SHP77 treated with DMSO at 0.1 percent for 48 hours (cell line): ENCODE data around the gene CEP120.
"Not testable (repeated sequence)": the region's sequence is repeated elsewhere in the genome, so short reads cannot be mapped to it uniquely, and the experiment has no call there.

Experiments used
- DNase-seq: peaks from one replicate; lab custom pipeline; 2025; lab: John Stamatoyannopoulos, UW

The CEP120 gene

GRCh38 chr5:123387313-123387712 is 35.9 kb downstream of the CEP120 start:
- DNase-seq: no peak

- no peak for DNase-seq
These were observed 41.0 kb downstream of the CEP120 start for GRCh38 chr5:123382252-123382651.

- DNase-seq: no peak
These were observed 51.5 kb downstream of the CEP120 start for GRCh38 chr5:123371575-123372179.

GRCh38 chr5:123369371-123369968 is 53.7 kb downstream of the CEP120 start:
- no peak for DNase-seq

GRCh38 chr5:123367739-123368138 is 55.5 kb downstream of the CEP120 start:
- no peak for DNase-seq

GRCh38 chr5:123365156-123365555 is 58.0 kb downstream of the CEP120 start:
- no peak for DNase-seq

GRCh38 chr5:123364441-123365155 is 58.6 kb downstream of the CEP120 start:
- no peak for DNase-seq

- DNase-seq: no peak
These were observed 62.3 kb downstream of the CEP120 start for GRCh38 chr5:123360910-123361309.

- DNase-seq: no peak
These were observed 63.0 kb downstream of the CEP120 start for GRCh38 chr5:123360201-123360571.

- DNase-seq: no peak
These were observed 63.6 kb downstream of the CEP120 start for GRCh38 chr5:123359454-123360200.

GRCh38 chr5:123358751-123359150 is 64.5 kb downstream of the CEP120 start:
- no peak for DNase-seq

GRCh38 chr5:123358304-123358703 is 64.9 kb downstream of the CEP120 start:
- DNase-seq: no peak

GRCh38 chr5:123351820-123352219 is 71.4 kb downstream of the CEP120 start:
- no peak for DNase-seq

GRCh38 chr5:123351240-123351639 is 72.0 kb downstream of the CEP120 start:
- DNase-seq: no peak

GRCh38 chr5:123350742-123351141 is 72.5 kb downstream of the CEP120 start:
- no peak for DNase-seq

GRCh38 chr5:123344816-123345426 is 78.3 kb downstream of the CEP120 start:
- peak; percentile 3 for DNase-seq

GRCh38 chr5:123340928-123341327 is 82.3 kb downstream of the CEP120 start:
- DNase-seq: no peak

GRCh38 chr5:123308377-123308776 is 114.8 kb downstream of the CEP120 start:
- DNase-seq: not testable (repeated sequence)

- DNase-seq: no peak
These were observed 117.5 kb downstream of the CEP120 start for GRCh38 chr5:123305751-123306150.

- no peak for DNase-seq
These were observed 118.4 kb downstream of the CEP120 start for GRCh38 chr5:123304777-123305316.

GRCh38 chr5:123303802-123304201 is 119.4 kb downstream of the CEP120 start:
- no peak for DNase-seq

GRCh38 chr5:123300266-123300665 is 122.9 kb downstream of the CEP120 start:
- no peak for DNase-seq
